Stimulated activated naive CD4-positive, alpha-beta T cell (primary cell): ENCODE data around the gene FOXM1.
A peak's percentile ranks its signal among the peaks of the same experiment; 100 is the strongest.

Source experiments
- DNase-seq, 6 experiments: peaks; one replicate each; lab custom pipeline; 2025; lab: John Stamatoyannopoulos, UW

FOXM1 gene

GRCh38 chr12:2836574-2836973, 40.4 kb downstream of the FOXM1 start:
- no peak for DNase-seq

- no peak for DNase-seq
Observed at GRCh38 chr12:2835691-2836403, 41.1 kb downstream of the FOXM1 start.

GRCh38 chr12:2834581-2835491, 42.1 kb downstream of the FOXM1 start, which contains the start of gene NRIP2:
NRIP2 (minus strand) TSS chr12:2835035; CDS start chr12:2834983, 52 bp downstream.
- DNase-seq, result no peak

- no peak for DNase-seq
Observed at GRCh38 chr12:2833810-2834209, 43.2 kb downstream of the FOXM1 start.

- DNase-seq, result no peak
Observed at GRCh38 chr12:2833327-2833726, 43.6 kb downstream of the FOXM1 start.

- no peak for DNase-seq
Observed at GRCh38 chr12:2832550-2833127, 44.3 kb downstream of the FOXM1 start.

GRCh38 chr12:2829275-2829674, 47.7 kb downstream of the FOXM1 start:
- DNase-seq, result no peak

GRCh38 chr12:2826721-2827515, 50.1 kb downstream of the FOXM1 start:
- no peak for DNase-seq

GRCh38 chr12:2826036-2826435, 50.9 kb downstream of the FOXM1 start:
- no peak for DNase-seq

GRCh38 chr12:2825132-2825531, 51.8 kb downstream of the FOXM1 start:
- DNase-seq, result no peak

GRCh38 chr12:2824541-2824940, 52.4 kb downstream of the FOXM1 start:
- no peak for DNase-seq

- DNase-seq, result no peak
Observed at GRCh38 chr12:2823483-2823882, 53.5 kb downstream of the FOXM1 start.

GRCh38 chr12:2820432-2820831, 56.5 kb downstream of the FOXM1 start:
- DNase-seq, result no peak

- no peak for DNase-seq
Observed at GRCh38 chr12:2819810-2820209, 57.2 kb downstream of the FOXM1 start.

GRCh38 chr12:2813214-2814185, 63.5 kb downstream of the FOXM1 start:
- DNase-seq, result peak in 5 of 6 experiments; percentile 9 to 43 (median 26)

GRCh38 chr12:2812290-2813213, 64.4 kb downstream of the FOXM1 start, which contains the start of gene ITFG2:
ITFG2 (plus strand) TSS chr12:2812668; CDS start chr12:2812761, 93 bp downstream.
- peak; percentile 90 to 100 (median 96) for DNase-seq

- no peak for DNase-seq
Observed at GRCh38 chr12:2811801-2812200, 65.2 kb downstream of the FOXM1 start.
